Measurements from ENCODE around the gene PRPSAP1. TPM values are rescaled to one million over a fixed set of nuclear protein-coding genes. Genes with fewer than 3 reads are reported as not detected.

The PRPSAP1 gene
- total RNA-seq, 1 experiment from 2014 or later: 25.9 TPM

- H3K27me3 Mint-ChIP-seq (ENCODE audit: insufficient read depth, unreplicated experiment): no peaks in the 10 kb centered on the region
- DNase-seq (ENCODE audit: unreplicated experiment): peak; percentile 82
- no peaks in the 10 kb centered on the region for H3K9me3 Mint-ChIP-seq (ENCODE audit: unreplicated experiment)
- CTCF ChIA-PET: interaction anchor here (0.5 to 6.7 kb wide), 57 partner anchors 10 to 1921 kb away, joined by 3 to 82 read pairs (median 4); partner anchors contain the start of genes EXOC7 and FOXJ1
- POLR2A ChIA-PET: interaction anchor here (0.6 to 1.6 kb wide), 5 partner anchors 13 to 262 kb away, joined by 3 to 11 read pairs (median 4); partner anchors contain the start of gene UBALD2
- no TSS peak for BruUV-seq (replicated peaks)
- no peak overlapping the region for H3K4me3 Mint-ChIP-seq (ENCODE audit: unreplicated experiment)
- peak; percentile 96 for TF ChIP-seq CTCF (IDR thresholded peaks at IDR 0.05; ENCODE audit: unreplicated experiment)
- H3K36me3 Mint-ChIP-seq (ENCODE audit: insufficient read depth, unreplicated experiment): peaks cover 8% of the 10 kb centered on the region
- H3K4me1 Mint-ChIP-seq (ENCODE audit: insufficient read depth, unreplicated experiment): peaks cover 6% of the 10 kb centered on the region
- H3K27ac Mint-ChIP-seq (ENCODE audit: low read depth, unreplicated experiment): no peak overlapping the region
- intact Hi-C loops (cut with micrococcal nuclease): loop anchor here (1.0 to 5.0 kb wide), 3 partner anchors 97 to 265 kb away; no protein-coding TSS in a partner anchor
Measured at GRCh38 chr17:76278952-76279741, 74.6 kb downstream of the PRPSAP1 start.

GRCh38 chr17:76278268-76278908 is 75.3 kb downstream of the PRPSAP1 start:
- no TSS peak for BruUV-seq (replicated peaks)
- intact Hi-C loops (cut with micrococcal nuclease): loop anchor here (5.0 kb wide), 1 partner anchor 96 kb away; no protein-coding TSS in a partner anchor
- Mint-ChIP-seq H3K27me3 (ENCODE audit: insufficient read depth, unreplicated experiment) (no peaks in the 10 kb centered on the region), H3K4me3 (ENCODE audit: unreplicated experiment) (no peak overlapping the region), H3K27ac (ENCODE audit: low read depth, unreplicated experiment) (no peak overlapping the region), H3K36me3 (ENCODE audit: insufficient read depth, unreplicated experiment) (peaks cover 8% of the 10 kb centered on the region), H3K4me1 (ENCODE audit: insufficient read depth, unreplicated experiment) (peaks cover 6% of the 10 kb centered on the region), H3K9me3 (ENCODE audit: unreplicated experiment) (no peaks in the 10 kb centered on the region)
- CTCF ChIA-PET: interaction anchor here (0.6 to 6.7 kb wide), 18 partner anchors 9 to 373 kb away, joined by 3 to 82 read pairs (median 7); partner anchors contain the start of genes EXOC7 and FOXJ1
- POLR2A ChIA-PET: interaction anchor here (1.6 kb wide), 1 partner anchor 12 kb away, joined by 4 read pairs; no protein-coding TSS in a partner anchor
- no peak for DNase-seq (ENCODE audit: unreplicated experiment)
- no peak for TF ChIP-seq CTCF (IDR thresholded peaks at IDR 0.05; ENCODE audit: unreplicated experiment)

DNA sequence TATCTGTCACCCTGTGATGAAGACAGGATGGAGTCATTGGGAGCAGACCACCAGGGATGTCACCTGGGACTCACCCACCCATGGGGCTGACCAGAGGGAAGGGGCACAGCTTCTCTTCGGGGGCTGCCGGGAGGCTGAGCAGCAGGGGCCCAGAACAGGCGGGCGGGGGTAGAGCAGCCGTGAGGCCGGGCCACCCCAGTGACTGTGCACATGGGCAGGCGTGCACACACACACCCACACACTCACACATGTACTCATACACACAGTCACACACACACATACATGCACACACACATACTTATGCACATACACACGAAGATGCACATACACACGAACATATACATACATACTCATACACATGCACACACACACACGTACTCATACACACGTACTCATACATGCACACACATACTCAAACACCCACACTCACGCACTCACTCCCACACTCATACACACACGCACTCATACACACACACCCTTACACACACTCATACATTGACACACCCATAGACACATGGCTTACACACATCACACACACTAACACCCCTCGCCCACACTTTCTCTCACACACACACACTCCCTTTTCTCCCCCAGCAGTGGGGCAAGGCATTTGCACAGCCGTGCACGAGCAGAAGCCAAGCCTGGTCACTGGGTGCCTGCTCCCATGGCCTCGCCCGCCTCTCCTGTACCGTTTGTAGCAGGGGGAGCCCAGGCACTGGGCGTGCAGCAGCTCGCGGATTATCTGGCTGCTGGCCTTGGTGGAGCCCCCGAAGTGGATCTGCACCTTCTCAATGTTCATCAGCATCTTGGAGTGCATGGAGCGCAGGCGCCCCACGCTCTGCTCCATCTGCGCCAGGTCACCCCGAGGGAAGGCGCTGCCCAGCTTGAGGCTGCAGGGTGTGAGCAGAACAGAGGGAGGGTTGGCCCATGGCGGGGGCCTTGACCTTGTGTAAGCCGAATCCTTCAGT is 76.1 kb downstream of the PRPSAP1 start:
- no peak overlapping the region for H3K27ac Mint-ChIP-seq (ENCODE audit: low read depth, unreplicated experiment)

More for the DNA sequence above, 76.1 kb downstream of the PRPSAP1 start:
- no peak for DNase-seq (ENCODE audit: unreplicated experiment)
- H3K36me3 Mint-ChIP-seq (ENCODE audit: insufficient read depth, unreplicated experiment): peaks cover 10% of the 10 kb centered on the region
- H3K27me3 Mint-ChIP-seq (ENCODE audit: insufficient read depth, unreplicated experiment): no peaks in the 10 kb centered on the region
- no peaks in the 10 kb centered on the region for H3K9me3 Mint-ChIP-seq (ENCODE audit: unreplicated experiment)
- CTCF ChIA-PET: interaction anchor here (0.6 to 6.7 kb wide), 9 partner anchors 8 to 372 kb away, joined by 3 to 82 read pairs (median 10); partner anchors contain the start of gene FOXJ1
- H3K4me3 Mint-ChIP-seq (ENCODE audit: unreplicated experiment): no peak overlapping the region
- POLR2A ChIA-PET: no interaction called here
- BruUV-seq (replicated peaks): no TSS peak
- intact Hi-C loops (cut with micrococcal nuclease): loop anchor here (5.0 kb wide), 1 partner anchor 95 kb away; no protein-coding TSS in a partner anchor
- TF ChIP-seq CTCF (IDR thresholded peaks at IDR 0.05; ENCODE audit: unreplicated experiment): no peak
- H3K4me1 Mint-ChIP-seq (ENCODE audit: insufficient read depth, unreplicated experiment): peaks cover 6% of the 10 kb centered on the region

Data from MCF 10A (cell line).